ENCODE results near the gene CCKAR.

CCKAR gene

DNA sequence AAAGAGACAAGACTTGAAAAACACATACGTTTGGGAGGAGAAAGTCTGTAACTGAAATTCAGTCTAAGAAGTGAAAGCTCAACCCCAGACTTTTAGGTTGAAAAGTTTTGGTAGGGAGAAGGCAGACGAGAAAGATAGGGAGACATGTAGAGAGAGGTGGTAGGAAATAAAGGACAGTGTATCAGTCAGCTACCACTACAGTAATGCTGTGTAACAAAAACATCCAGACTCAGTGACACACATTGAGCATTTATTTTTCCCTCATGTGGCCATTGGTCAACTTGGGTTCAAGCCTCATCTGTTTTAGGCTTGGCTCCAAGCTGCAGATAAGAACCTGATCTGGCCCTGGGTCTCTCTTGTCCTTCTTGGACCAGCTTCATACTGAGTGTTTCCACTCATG lies 26.9 kb downstream of the CCKAR start:
- no peak for DNase-seq (ENCODE audit: low read depth)
- no peak overlapping the region for H3K4me3 ChIP-seq (ENCODE audit: low read depth, low read length)
- TF ChIP-seq, protein P1, sequence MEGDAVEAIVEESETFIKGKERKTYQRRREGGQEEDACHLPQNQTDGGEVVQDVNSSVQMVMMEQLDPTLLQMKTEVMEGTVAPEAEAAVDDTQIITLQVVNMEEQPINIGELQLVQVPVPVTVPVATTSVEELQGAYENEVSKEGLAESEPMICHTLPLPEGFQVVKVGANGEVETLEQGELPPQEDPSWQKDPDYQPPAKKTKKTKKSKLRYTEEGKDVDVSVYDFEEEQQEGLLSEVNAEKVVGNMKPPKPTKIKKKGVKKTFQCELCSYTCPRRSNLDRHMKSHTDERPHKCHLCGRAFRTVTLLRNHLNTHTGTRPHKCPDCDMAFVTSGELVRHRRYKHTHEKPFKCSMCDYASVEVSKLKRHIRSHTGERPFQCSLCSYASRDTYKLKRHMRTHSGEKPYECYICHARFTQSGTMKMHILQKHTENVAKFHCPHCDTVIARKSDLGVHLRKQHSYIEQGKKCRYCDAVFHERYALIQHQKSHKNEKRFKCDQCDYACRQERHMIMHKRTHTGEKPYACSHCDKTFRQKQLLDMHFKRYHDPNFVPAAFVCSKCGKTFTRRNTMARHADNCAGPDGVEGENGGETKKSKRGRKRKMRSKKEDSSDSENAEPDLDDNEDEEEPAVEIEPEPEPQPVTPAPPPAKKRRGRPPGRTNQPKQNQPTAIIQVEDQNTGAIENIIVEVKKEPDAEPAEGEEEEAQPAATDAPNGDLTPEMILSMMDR (IDR thresholded peaks at IDR 0.05; ENCODE audit: insufficient read depth, low read depth, low read length, missing control alignments): no peak

DNA sequence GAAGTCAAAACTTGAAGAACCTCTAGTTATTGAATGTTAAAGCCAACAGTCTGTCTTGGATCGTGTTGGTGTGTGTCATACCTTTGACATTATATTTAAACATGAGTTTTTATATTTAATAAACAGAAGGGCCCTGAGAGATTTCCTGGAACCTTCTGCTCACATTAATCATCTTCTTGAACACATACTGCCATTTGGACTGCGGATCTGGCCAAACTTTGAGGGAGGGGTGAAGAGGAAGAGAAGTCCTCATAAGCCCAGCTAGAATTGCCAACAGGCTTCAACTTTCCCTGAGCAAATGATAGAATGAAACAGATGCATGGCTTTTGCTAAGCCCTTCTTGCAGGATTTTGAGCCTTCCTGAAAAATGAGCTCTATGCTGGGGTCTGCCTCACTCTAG lies 27.4 kb downstream of the CCKAR start:
- TF ChIP-seq, protein P1 (IDR thresholded peaks at IDR 0.05; ENCODE audit: insufficient read depth, low read depth, low read length, missing control alignments): no peak
- H3K4me3 ChIP-seq (ENCODE audit: low read depth, low read length): no peak overlapping the region
- no peak for DNase-seq (ENCODE audit: low read depth)

DNA sequence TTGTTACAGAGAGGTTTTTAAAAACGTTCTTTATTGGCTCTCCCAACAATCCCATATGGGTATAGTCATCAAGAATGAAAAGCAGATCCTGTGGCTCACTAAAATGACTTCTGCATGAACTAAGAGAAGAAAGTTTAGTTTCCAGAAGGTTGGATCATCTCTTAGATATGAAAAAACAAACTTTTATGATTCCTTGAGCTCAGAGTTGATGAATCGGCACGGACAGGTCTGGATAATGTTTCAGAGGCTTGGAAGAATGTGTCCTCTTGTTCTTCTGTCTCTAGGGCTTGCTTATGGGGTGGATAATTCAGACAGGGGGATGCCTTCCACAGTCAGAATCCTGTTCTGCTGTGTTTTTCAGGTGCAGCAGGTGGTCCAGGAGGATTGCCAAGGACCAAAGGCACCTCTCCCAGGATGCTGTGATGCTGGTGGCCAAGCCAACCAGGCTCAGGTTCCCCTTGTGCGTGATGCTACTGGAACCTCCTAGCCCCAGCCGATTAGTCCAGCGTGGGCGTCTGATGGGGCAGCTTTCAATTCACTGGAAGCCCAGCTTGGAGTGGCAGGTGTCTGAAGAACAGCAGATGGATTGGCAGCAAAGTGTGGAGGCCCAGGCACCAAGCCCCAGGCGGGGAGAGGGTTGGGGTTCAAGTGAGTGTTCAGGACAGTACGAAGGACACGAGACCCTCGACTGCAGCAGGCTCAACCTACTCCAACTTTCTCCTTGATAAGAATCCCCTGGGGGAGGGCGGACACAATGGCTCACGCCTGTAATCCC lies 30.3 kb downstream of the CCKAR start:
- no peak overlapping the region for H3K4me3 ChIP-seq (ENCODE audit: low read depth, low read length)
- no peak for DNase-seq (ENCODE audit: low read depth)
- TF ChIP-seq, protein P1 (IDR thresholded peaks at IDR 0.05; ENCODE audit: insufficient read depth, low read depth, low read length, missing control alignments): no peak

DNA sequence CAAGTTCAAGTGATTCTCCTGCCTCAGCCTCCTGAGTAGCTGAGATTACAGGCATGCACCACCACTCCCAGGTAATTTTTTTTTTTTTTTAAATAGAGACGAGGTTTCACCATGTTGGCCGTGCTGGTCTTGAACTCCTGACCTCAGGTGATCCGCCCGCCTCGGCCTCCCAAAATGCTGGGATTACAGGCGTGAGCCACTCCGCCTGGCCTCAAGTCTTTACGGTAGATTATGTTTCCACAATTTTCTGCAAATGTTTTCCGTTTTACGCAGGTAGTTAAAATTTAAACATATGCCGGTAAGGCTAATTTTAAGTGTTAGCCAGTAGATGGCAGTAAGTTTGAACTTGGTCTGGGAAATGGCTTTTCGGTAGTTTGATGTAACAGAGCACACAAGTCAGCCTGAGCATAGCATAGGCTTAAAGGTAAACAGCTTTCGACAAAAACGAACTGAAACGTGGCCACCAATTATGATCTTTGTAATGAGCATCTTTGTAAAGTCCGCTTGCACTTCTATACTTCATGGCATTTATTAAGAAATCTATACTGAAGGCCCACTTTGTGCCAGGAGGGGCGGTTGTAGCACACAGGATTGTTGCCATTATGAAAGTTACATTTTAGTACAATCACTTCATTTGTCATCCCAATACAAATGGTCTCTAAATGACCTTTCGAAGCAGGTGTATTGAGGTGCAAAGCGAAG lies 31.1 kb downstream of the CCKAR start:
- no peak overlapping the region for H3K4me3 ChIP-seq (ENCODE audit: low read depth, low read length)
- DNase-seq (ENCODE audit: low read depth): peak; percentile 69
- TF ChIP-seq, protein P1 (IDR thresholded peaks at IDR 0.05; ENCODE audit: insufficient read depth, low read depth, low read length, missing control alignments): peak; percentile 54

DNA sequence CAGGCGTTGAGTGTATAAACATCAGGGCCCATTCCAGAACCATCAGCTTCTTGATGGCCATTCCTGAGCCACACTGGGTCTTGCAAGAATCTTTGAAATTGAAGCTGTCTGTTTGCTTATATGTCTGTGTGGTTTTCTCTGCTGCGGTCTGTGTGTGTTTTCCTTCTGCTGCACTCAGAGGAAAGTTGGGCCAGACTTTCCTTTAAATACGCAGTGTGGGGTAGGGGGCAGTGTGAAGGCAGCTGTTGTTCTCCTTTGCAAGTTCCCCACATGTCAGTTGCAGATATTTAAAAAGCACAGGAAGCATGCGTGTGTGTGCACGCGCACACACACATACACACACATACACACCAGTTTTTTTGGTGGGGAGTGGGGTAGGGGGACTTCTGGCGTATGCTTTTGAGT lies 32.1 kb downstream of the CCKAR start:
- TF ChIP-seq, protein P1 (IDR thresholded peaks at IDR 0.05; ENCODE audit: insufficient read depth, low read depth, low read length, missing control alignments): no peak
- no peak overlapping the region for H3K4me3 ChIP-seq (ENCODE audit: low read depth, low read length)
- no peak for DNase-seq (ENCODE audit: low read depth)

DNA sequence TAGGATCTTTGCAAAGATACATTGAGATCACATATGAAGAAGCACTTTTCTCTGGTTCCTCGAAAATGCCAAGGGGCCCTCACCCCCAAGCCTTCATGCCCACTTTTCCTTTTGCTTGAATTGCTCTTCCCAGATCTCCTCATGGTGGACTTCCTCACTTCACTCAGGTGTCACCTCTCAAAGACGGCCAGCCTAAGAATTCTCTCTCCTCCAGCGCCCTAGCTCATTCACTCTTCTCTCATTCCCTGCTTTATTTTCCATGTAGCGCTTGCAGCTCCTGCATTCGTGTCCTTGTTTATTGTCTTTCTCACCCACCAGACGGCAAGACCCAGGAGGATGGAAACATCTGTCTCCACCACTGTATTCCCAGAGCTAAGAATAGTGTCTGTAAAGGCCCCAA lies 32.9 kb downstream of the CCKAR start:
- TF ChIP-seq, protein P1 (IDR thresholded peaks at IDR 0.05; ENCODE audit: insufficient read depth, low read depth, low read length, missing control alignments): no peak
- DNase-seq (ENCODE audit: low read depth): no peak
- H3K4me3 ChIP-seq (ENCODE audit: low read depth, low read length): no peak overlapping the region
